K562 (cell line): Measurements from ENCODE around the gene USP24. TPM values are rescaled to one million over a fixed set of nuclear protein-coding genes. Genes with fewer than 3 reads are reported as not detected.
A peak's percentile ranks its signal among the peaks of the same experiment; 100 is the strongest.

Experiments
- DDX20 ChIP-seq: fragments of 450-650 bp; IDR thresholded peaks from 2 replicates; pipeline ENCODE4 v1.6.1; 2016; ENCODE audit warnings: missing genetic modification characterization, low read depth, mild to moderate bottlenecking, missing compliant biosample characterization, moderate library complexity
- DPF2 ChIP-seq: fragments of 450-650 bp; IDR thresholded peaks from 2 replicates; pipeline ENCODE4 v1.6.1; 2016
- E2F8 ChIP-seq: fragments of 450-650 bp; IDR thresholded peaks from 2 replicates; pipeline ENCODE4 v1.7.1; 2018; ENCODE audit warnings: mild to moderate bottlenecking, low read depth; ENCODE audit not compliant: partially characterized antibody
- POLR2AphosphoS5 ChIP-seq: IDR thresholded peaks from 2 replicates; pipeline ENCODE4 v1.6.1; 2011; ENCODE audit warnings: mild to moderate bottlenecking, low read depth, low read length, moderate library complexity; ENCODE audit not compliant: control insufficient read depth, insufficient read depth
- POLR3G ChIP-seq: IDR thresholded peaks from 2 replicates; pipeline ENCODE4 v1.6.1; 2011; ENCODE audit not compliant: insufficient read length, insufficient replicate concordance; ENCODE audit errors: extremely low read depth
- SREBF1 ChIP-seq: fragments of 150-350 bp; IDR thresholded peaks from 2 replicates; pipeline ENCODE4 v1.6.1; 2014; ENCODE audit warnings: antibody characterized with exemption, low read depth, low read length, borderline replicate concordance
- ZBTB34 ChIP-seq: fragments of 250-450 bp; sonication (Bioruptor Pico); IDR thresholded peaks from 2 replicates; pipeline ENCODE4 v1.8.0; 2021; ENCODE audit warnings: mild to moderate bottlenecking, moderate library complexity
- ZNF311 ChIP-seq: fragments of 250-450 bp; sonication (Bioruptor Pico); IDR thresholded peaks from 2 replicates; pipeline ENCODE4 v1.4.0; 2020; ENCODE audit warnings: mild to moderate bottlenecking, moderate library complexity
- ZNF384 ChIP-seq: IDR thresholded peaks from 2 replicates; pipeline ENCODE4 v1.6.1; 2012; ENCODE audit warnings: low read depth, low read length, improper control_type of control experiment
- ZNF609 ChIP-seq: sonication (generic); formaldehyde crosslinking; IDR thresholded peaks from 2 replicates; pipeline ENCODE4 v1.8.1; 2023; ENCODE audit warnings: missing genetic modification reagents, mild to moderate bottlenecking, borderline replicate concordance
- polyA plus RNA-seq, 8 experiments: library from polyadenylated mRNA; depleted of rRNA in 4 of 8; stranded (reverse) in 5 of 8; unstranded in 3 of 8; fragments of >200 nt; fragmentation: Nextera tagmentation in 2 of 8; fragmentation: Illumina TruSeq in 1 of 8; extraction: Ambion mirVana in 2 of 8; extraction: Trizol in 1 of 8; gene quantifications; 2 replicates each; pipeline versions ENCODE4 v1.2.1 to v1.2.3, GENCODE V29; 2011 to 2014; ENCODE audit warnings: inconsistent platforms in 1 of 8, missing spikeins in 1 of 8
- total RNA-seq, 7 experiments: library from RNA; depleted of rRNA in 6 of 7; stranded (reverse); fragments of >200 nt in 6 of 7; fragmentation: Illumina TruSeq in 2 of 7; extraction: Trizol in 2 of 7; gene quantifications; 2 replicates each; pipeline versions ENCODE4 v1.2.1 to v1.2.3, GENCODE V29; 2011 to 2021; ENCODE audit warnings: low replicate concordance in 1 of 7
- TF ChIP-seq, protein P1 (sequence below): fragments of 450-650 bp; IDR thresholded peaks from 2 replicates; pipeline ENCODE4 v1.6.1; 2016; ENCODE audit warnings: mild to moderate bottlenecking
- TF ChIP-seq, protein P2 (sequence below): IDR thresholded peaks from 2 replicates; pipeline ENCODE4 v1.6.1; 2011; ENCODE audit warnings: borderline replicate concordance, low read depth, mild to moderate bottlenecking, moderate library complexity, low read length; ENCODE audit not compliant: insufficient read depth, poor library complexity, severe bottlenecking

USP24 gene
- total and polyA plus RNA-seq, 9 of the 15 experiments (the other 6 are each of a cell fraction or from before 2014, with no cell fraction given) = 7.7 to 62.6 (median 36.8) TPM

- TF ChIP-seq E2F8 (no peak), DDX20 (tag) (no peak), ZNF311 (CRISPR knock-in tag) (0 out of 2 replicates have a peak, but pooled peaks have one; percentile 10), ZNF609 (no peak), ZNF384 (no peak), ZBTB34 (no peak), POLR3G (no peak), POLR2AphosphoS5 (no peak), SREBF1 (no peak), DPF2 (0 out of 2 replicates have a peak, but pooled peaks have one; percentile 12)
- TF ChIP-seq, protein P1, sequence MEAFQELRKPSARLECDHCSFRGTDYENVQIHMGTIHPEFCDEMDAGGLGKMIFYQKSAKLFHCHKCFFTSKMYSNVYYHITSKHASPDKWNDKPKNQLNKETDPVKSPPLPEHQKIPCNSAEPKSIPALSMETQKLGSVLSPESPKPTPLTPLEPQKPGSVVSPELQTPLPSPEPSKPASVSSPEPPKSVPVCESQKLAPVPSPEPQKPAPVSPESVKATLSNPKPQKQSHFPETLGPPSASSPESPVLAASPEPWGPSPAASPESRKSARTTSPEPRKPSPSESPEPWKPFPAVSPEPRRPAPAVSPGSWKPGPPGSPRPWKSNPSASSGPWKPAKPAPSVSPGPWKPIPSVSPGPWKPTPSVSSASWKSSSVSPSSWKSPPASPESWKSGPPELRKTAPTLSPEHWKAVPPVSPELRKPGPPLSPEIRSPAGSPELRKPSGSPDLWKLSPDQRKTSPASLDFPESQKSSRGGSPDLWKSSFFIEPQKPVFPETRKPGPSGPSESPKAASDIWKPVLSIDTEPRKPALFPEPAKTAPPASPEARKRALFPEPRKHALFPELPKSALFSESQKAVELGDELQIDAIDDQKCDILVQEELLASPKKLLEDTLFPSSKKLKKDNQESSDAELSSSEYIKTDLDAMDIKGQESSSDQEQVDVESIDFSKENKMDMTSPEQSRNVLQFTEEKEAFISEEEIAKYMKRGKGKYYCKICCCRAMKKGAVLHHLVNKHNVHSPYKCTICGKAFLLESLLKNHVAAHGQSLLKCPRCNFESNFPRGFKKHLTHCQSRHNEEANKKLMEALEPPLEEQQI = 0 out of 2 replicates have a peak, but pooled peaks have one; percentile 33
- TF ChIP-seq, protein P2, sequence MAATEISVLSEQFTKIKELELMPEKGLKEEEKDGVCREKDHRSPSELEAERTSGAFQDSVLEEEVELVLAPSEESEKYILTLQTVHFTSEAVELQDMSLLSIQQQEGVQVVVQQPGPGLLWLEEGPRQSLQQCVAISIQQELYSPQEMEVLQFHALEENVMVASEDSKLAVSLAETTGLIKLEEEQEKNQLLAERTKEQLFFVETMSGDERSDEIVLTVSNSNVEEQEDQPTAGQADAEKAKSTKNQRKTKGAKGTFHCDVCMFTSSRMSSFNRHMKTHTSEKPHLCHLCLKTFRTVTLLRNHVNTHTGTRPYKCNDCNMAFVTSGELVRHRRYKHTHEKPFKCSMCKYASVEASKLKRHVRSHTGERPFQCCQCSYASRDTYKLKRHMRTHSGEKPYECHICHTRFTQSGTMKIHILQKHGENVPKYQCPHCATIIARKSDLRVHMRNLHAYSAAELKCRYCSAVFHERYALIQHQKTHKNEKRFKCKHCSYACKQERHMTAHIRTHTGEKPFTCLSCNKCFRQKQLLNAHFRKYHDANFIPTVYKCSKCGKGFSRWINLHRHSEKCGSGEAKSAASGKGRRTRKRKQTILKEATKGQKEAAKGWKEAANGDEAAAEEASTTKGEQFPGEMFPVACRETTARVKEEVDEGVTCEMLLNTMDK = no peak
Measured at GRCh38 chr1:55204997-55205396, 10.2 kb downstream of the USP24 start (continued).
